CD4-positive, alpha-beta T cell treated with Interferon alpha-2 for 1 hour (primary cell): ENCODE data around the gene DCLK1.
"Not testable (repeated sequence)": the region's sequence is repeated elsewhere in the genome, so short reads cannot be mapped to it uniquely, and the experiment has no call there.

Experiments
- DNase-seq, 2 donors: peaks; one replicate each; pipeline ENCODE4 v3.0.0-alpha.2; 2020 to 2022

Gene DCLK1

GRCh38 chr13:36130552-36131221, 495 bp downstream of the DCLK1 start:
- DNase-seq: no peak

GRCh38 chr13:36130193-36130551, 1.0 kb downstream of the DCLK1 start:
- no peak for DNase-seq

- DNase-seq: no peak
These were observed 1.6 kb downstream of the DCLK1 start for GRCh38 chr13:36129539-36129938.

- DNase-seq: no peak
These were observed 4.7 kb downstream of the DCLK1 start for GRCh38 chr13:36126491-36126890.

- DNase-seq: no peak
These were observed 5.3 kb downstream of the DCLK1 start for GRCh38 chr13:36125841-36126240.

GRCh38 chr13:36124236-36124822, 6.9 kb downstream of the DCLK1 start:
- DNase-seq: no peak

- DNase-seq: no peak
These were observed 15.9 kb downstream of the DCLK1 start for GRCh38 chr13:36115306-36115705.

GRCh38 chr13:36114233-36114632, 16.9 kb downstream of the DCLK1 start:
- no peak for DNase-seq

GRCh38 chr13:36108954-36109353, 22.2 kb downstream of the DCLK1 start:
- DNase-seq: no peak

- no peak for DNase-seq
These were observed 22.8 kb downstream of the DCLK1 start for GRCh38 chr13:36108342-36108741.

- DNase-seq: no peak
These were observed 23.7 kb downstream of the DCLK1 start for GRCh38 chr13:36107521-36107920.

- no peak for DNase-seq
These were observed 25.5 kb downstream of the DCLK1 start for GRCh38 chr13:36105726-36106125.

- DNase-seq: no peak
These were observed 28.5 kb downstream of the DCLK1 start for GRCh38 chr13:36102721-36103120.

GRCh38 chr13:36101907-36102306, 29.3 kb downstream of the DCLK1 start:
- not testable (repeated sequence) for DNase-seq

GRCh38 chr13:36101157-36101556, 30.0 kb downstream of the DCLK1 start:
- no peak for DNase-seq

GRCh38 chr13:36098080-36098479, 33.1 kb downstream of the DCLK1 start:
- DNase-seq: no peak

GRCh38 chr13:36096461-36097416, 34.4 kb downstream of the DCLK1 start:
- DNase-seq: no peak

- no peak for DNase-seq
These were observed 36.7 kb downstream of the DCLK1 start for GRCh38 chr13:36094478-36094877.

- DNase-seq: no peak
These were observed 40.6 kb downstream of the DCLK1 start for GRCh38 chr13:36090592-36090991.

GRCh38 chr13:36089130-36089647, 42.0 kb downstream of the DCLK1 start:
- no peak for DNase-seq

- no peak for DNase-seq
These were observed 42.7 kb downstream of the DCLK1 start for GRCh38 chr13:36088463-36088862.

- DNase-seq: no peak
These were observed 43.2 kb downstream of the DCLK1 start for GRCh38 chr13:36088001-36088400.

- DNase-seq: no peak
These were observed 45.1 kb downstream of the DCLK1 start for GRCh38 chr13:36086117-36086516.

GRCh38 chr13:36084131-36084530, 47.1 kb downstream of the DCLK1 start:
- no peak for DNase-seq
